RPMI8226 (cell line): Measurements from ENCODE around the gene KCNC4.

Experiments used
- DNase-seq: peaks from one replicate; pipeline ENCODE4 v3.0.0-alpha.2; 2015

The KCNC4 gene

GRCh38 chr1:110212169-110213142 lies 2.3 kb downstream of the KCNC4 start:
- no peak for DNase-seq

DNA sequence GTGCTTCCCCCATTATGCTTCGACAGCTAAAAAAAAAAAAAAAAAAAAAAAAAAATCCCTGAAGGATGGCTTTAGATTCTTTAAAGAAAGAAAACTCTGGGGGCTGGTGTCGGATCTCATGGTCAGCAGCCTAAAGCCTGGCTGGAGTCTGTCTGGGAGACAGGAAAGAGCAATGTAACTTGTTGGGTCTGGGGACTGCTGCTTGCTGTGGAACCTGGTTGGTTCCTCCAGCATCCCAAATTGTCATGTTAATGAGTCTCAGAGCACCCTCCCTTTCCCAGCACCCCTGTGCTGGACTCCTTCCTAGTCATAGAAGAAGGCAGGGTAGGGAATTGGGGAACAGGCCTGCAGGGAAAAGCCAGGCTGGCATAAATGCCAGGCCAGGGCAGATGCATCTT lies 3.0 kb downstream of the KCNC4 start:
- DNase-seq = no peak

- no peak for DNase-seq
These were observed 4.6 kb downstream of the KCNC4 start for GRCh38 chr1:110214454-110215404.

GRCh38 chr1:110215621-110216515 lies 5.8 kb downstream of the KCNC4 start:
- no peak for DNase-seq

DNA sequence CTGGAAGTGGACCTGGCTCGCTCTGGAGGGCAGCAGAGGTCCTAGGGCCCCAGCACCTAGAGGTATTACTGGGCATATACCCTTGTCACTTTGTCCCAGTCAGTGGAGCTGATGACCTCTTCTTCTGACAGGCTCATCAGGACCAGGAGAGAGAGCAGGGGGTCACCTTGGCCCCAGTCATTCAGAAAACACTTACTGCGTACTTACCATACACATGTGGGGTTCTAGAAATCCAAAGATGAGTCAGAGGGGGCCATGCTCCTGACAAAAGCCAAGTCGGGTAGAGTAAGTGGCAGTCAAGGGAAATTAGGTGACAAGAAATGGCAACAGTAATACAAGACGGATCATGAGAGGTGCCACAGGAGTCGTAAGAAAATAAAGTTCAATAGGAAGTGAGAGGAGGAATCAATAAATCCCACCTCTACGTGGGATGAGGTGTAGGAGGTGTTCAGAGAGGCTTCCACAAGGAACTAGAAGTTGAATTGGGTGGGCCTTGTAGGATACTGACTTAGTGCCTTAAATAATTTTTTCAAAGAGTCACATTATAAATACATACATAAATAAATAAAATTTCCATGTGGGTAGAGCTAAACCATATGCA lies 6.8 kb downstream of the KCNC4 start:
- DNase-seq = no peak

DNA sequence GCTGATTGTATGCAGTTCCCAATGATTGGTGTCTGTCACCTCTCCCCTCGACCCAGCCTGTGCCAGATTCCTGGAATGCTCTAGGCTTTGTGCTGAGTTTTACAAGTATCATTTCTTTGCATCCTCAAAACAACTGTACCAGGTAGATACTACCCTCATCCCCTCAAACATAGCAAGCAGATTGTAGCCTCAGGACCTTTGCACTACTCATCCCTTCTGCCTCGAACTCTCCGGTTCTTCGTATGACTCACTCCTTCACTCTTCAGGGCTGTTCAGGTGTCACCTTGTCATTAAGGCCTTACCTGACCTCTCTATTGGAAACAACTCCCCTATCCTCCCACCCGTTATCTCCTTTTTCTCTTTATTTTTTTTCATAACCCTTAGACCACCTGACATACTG lies 8.0 kb downstream of the KCNC4 start:
- no peak for DNase-seq

- DNase-seq = no peak
These were observed 8.6 kb downstream of the KCNC4 start for GRCh38 chr1:110218739-110219138.

- no peak for DNase-seq
These were observed 10.2 kb downstream of the KCNC4 start for GRCh38 chr1:110220324-110220723.

DNA sequence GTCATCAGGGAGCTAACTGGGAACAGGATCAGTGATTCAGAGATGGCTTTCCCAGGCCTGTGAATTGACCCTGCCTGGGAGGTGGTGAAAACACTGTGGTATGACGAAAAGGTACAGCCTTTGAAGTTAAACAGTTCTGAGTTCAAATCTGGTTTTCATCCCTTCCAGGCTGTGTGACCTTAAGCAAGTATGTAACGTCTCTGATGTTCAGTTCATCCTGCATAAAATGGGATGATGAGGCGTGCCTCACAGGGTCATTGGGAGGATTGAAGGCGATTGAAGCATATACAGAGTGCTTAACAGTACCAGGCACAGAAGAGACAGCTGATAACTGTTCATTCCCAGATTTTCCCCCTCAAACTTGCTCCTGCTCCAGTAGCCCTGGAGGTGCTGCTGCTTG lies 11.0 kb downstream of the KCNC4 start:
- DNase-seq = no peak

- no peak for DNase-seq
These were observed 13.0 kb downstream of the KCNC4 start for GRCh38 chr1:110223127-110223526.

DNA sequence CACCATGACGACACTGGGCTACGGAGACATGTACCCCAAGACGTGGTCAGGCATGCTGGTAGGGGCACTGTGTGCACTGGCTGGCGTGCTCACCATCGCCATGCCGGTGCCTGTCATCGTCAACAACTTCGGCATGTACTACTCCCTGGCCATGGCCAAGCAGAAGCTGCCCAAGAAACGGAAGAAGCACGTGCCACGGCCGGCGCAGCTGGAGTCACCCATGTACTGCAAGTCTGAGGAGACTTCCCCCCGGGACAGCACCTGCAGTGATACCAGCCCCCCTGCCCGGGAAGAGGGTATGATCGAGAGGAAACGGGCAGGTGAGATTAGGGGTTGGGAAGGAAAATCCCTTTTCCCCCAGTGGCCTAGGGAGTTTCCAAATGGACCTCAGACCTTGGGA lies 13.5 kb downstream of the KCNC4 start:
- DNase-seq = no peak

GRCh38 chr1:110224240-110224995 lies 14.3 kb downstream of the KCNC4 start:
- DNase-seq = no peak

GRCh38 chr1:110225212-110225611 lies 15.1 kb downstream of the KCNC4 start:
- DNase-seq = no peak

DNA sequence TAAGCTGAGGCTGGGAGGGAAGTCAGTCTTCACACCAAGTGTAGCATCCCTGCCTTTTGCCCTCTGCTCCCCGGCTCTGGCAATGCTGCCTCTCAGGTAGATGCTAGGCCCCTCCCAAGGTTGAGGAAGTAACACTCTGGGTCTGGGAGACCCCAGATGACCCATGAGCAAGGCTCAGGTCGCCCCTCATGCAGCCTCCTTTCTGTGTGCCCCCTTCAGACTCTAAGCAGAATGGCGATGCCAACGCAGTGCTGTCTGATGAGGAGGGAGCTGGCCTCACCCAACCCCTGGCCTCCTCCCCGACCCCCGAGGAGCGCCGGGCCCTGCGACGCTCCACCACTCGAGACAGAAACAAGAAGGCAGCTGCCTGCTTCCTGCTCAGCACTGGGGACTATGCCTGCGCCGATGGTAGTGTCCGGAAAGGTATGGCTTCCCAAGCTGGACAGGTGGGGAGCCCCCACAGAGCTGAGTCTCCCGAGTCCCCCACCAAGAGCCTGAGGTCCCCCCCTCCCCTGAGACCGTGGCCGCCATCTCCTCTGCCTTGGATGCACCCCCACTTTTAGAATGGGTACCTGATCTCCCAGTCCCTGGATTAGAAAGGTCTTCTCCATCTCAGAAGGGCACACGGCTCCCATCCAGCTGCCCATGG lies 15.8 kb downstream of the KCNC4 start:
- no peak for DNase-seq

GRCh38 chr1:110227774-110228173 lies 17.7 kb downstream of the KCNC4 start:
- no peak for DNase-seq

- no peak for DNase-seq
These were observed 18.3 kb downstream of the KCNC4 start for GRCh38 chr1:110228381-110228780.

- DNase-seq = no peak
These were observed 18.8 kb downstream of the KCNC4 start for GRCh38 chr1:110228869-110229268.

DNA sequence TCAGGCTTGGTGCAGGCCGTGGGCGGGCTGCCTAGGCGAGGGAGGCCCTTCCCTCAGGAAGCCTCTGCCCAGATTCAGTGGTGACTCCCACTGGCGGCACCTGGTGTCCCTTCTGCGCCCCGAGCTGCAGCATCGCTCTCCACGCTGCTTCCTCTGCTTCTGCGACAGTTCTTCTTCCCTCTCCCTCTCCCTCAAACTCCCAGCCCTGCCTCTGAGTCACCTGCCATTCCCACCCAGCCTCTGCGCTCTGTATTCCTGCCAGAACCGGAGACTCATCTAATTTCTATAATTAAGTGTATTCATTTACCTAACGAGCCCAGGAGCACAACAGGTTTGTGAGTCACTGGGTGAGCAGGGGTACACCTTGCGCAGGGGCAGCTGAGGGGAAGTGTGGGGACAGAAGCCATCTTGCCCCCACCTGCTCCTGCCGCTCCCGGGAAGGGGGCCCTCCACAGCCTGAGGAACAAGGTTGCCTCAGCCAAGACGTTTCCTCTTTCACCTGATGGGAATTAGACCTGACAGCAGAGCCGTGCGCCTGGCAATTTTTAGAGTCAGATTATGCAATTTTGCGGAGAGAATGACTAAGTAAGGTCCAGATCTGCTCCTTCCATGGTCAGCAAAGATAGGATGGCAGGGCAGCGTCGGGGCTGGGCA lies 19.4 kb downstream of the KCNC4 start:
- no peak for DNase-seq

DNA sequence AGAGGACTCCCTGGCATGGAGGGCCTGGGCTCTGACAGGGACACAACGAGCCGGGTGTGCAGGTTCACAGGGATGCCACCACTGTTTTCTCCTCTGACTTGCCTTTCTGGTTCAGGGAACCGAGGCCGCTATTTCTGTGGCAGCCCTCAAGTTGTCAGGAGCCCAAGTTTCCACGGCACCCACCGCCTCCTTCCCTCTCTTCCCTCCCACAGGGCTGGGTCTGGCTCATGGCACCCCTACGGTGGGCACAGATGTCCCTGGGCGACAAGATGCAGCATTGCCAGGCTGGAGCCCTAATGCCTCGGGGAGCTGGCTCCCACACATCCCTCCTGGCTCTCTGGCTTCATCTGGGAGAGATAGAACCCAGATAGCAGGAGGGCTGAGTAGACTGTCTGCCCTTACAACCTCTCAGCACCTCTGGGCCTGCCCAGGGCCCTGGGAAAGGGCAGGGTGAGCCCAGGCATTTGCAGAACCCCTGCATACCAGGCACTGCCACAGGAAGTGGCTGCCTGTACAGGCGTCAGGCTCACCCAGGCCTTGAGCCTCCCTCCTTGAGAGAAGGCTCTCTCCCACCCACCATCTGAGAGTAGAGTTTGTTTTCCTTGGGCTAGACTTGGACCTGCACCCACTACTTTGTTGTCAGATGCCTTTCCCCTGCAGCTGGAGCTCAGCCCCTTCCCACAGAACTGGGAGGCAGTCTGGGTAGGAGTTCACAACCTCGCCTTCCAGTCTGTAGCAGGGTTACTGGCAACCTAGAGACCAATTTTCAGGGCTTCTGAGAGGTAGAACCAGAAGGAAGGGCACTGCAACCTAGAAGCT lies 20.5 kb downstream of the KCNC4 start:
- DNase-seq = no peak
